Cardiac septum (tissue), 1 donor: ENCODE measurements around the gene ZFP92. TPM values are rescaled to one million over a fixed set of nuclear protein-coding genes. Genes with fewer than 3 reads are reported as not detected.

ENCODE experiments used
- DNase-seq: peaks from one replicate; pipeline ENCODE4 v3.0.0-alpha.2; 2020; ENCODE audit warnings: low spot score
- intact Hi-C: fragments of 100-400 bp; cut with DNase I; formaldehyde crosslinking; loops from one replicate; pipeline ENCODE4 v1.14.0; 2022
- total RNA-seq: library from RNA; stranded (reverse); fragmentation: NEBNext Ultra II Directional; extraction: Animal tissue kit (Norgen Biotek cat#: 25700); gene quantifications from one replicate; pipeline ENCODE4 v1.2.1, GENCODE V29; 2021
- donor health status: DM: no; HTN: no; CAD: no.

Gene ZFP92
- total RNA-seq, 1 donor from 2014 or later, result 0.40 TPM

- intact Hi-C loops, result no loop called here
- DNase-seq, result peak; percentile 66
These were observed 5.3 kb upstream of the ZFP92 start for GRCh38 chrX:153406011-153406410.

GRCh38 chrX:153406903-153407302, 4.4 kb upstream of the ZFP92 start:
- peak; percentile 44 for DNase-seq
- intact Hi-C loops, result no loop called here

GRCh38 chrX:153407736-153408135, 3.5 kb upstream of the ZFP92 start:
- intact Hi-C loops, result no loop called here
- peak; percentile 39 for DNase-seq

GRCh38 chrX:153408221-153408721, 3.0 kb upstream of the ZFP92 start:
- intact Hi-C loops, result no loop called here
- peak; percentile 51 for DNase-seq

GRCh38 chrX:153408871-153409351, 2.4 kb upstream of the ZFP92 start:
- intact Hi-C loops, result no loop called here
- DNase-seq, result peak; percentile 64

- intact Hi-C loops, result no loop called here
- peak; percentile 70 for DNase-seq
These were observed 1.7 kb upstream of the ZFP92 start for GRCh38 chrX:153409414-153410101.

GRCh38 chrX:153410373-153410772, 899 bp upstream of the ZFP92 start:
- intact Hi-C loops, result no loop called here
- DNase-seq, result peak; percentile 54

GRCh38 chrX:153410888-153411254, 401 bp upstream of the ZFP92 start:
- intact Hi-C loops, result no loop called here
- peak; percentile 36 for DNase-seq

- DNase-seq, result peak; percentile 51
- intact Hi-C loops, result no loop called here
These were observed 809 bp downstream of the ZFP92 start for GRCh38 chrX:153411988-153412574.

GRCh38 chrX:153412746-153413720, 1.8 kb downstream of the ZFP92 start:
- DNase-seq, result peak; percentile 60

GRCh38 chrX:153413731-153414130, 2.5 kb downstream of the ZFP92 start:
- intact Hi-C loops, result no loop called here
- peak; percentile 35 for DNase-seq

More at GRCh38 chrX:153412746-153413720, 1.8 kb downstream of the ZFP92 start:
- intact Hi-C loops, result no loop called here

GRCh38 chrX:153414856-153415510, 3.7 kb downstream of the ZFP92 start:
- peak; percentile 38 for DNase-seq
- intact Hi-C loops, result no loop called here

GRCh38 chrX:153416781-153417450, 5.6 kb downstream of the ZFP92 start:
- DNase-seq, result peak; percentile 38
- intact Hi-C loops, result no loop called here

- intact Hi-C loops, result no loop called here
- no peak for DNase-seq
These were observed 6.4 kb downstream of the ZFP92 start for GRCh38 chrX:153417637-153418036.

GRCh38 chrX:153420851-153421599, 9.8 kb downstream of the ZFP92 start:
- intact Hi-C loops, result no loop called here
- DNase-seq, result peak; percentile 53

- intact Hi-C loops, result no loop called here
These were observed 10.6 kb downstream of the ZFP92 start for GRCh38 chrX:153421856-153422255.

GRCh38 chrX:153423652-153424051, 12.4 kb downstream of the ZFP92 start:
- intact Hi-C loops, result no loop called here
- DNase-seq, result peak; percentile 73

More at GRCh38 chrX:153421856-153422255, 10.6 kb downstream of the ZFP92 start:
- no peak for DNase-seq

GRCh38 chrX:153426204-153426603, 14.9 kb downstream of the ZFP92 start:
- intact Hi-C loops, result no loop called here
- DNase-seq, result no peak
